Measurements from ENCODE around the gene RAD51B. TPM values are rescaled to one million over a fixed set of nuclear protein-coding genes. Genes with fewer than 3 reads are reported as not detected.

Gene RAD51B
- total and polyA plus RNA-seq, 2 experiments from 2014 or later, result 10.1 to 18.0 TPM

- Histone ChIP-seq H3K4me3 (no peak overlapping the region), H3K36me3 (replicated peaks; ENCODE audit: insufficient read depth, low read depth) (no peaks in the 10 kb centered on the region), H4K20me1 (ENCODE audit: insufficient read depth, poor library complexity, severe bottlenecking) (no peaks in the 10 kb centered on the region), H3K9me2 (replicated peaks; ENCODE audit: insufficient read depth) (no peaks in the 10 kb centered on the region), H3K27me3 (no peaks in the 10 kb centered on the region), H3K79me2 (no peaks in the 10 kb centered on the region), H3K27ac (no peak overlapping the region), H3K4me2 (no peak overlapping the region), H3K4me1 (ENCODE audit: insufficient read depth) (peaks cover 16% of the 10 kb centered on the region), H2AFZ (no peak overlapping the region), H3K9me3 (ENCODE audit: low read depth) (no peaks in the 10 kb centered on the region)
- WGBS (ENCODE audit: low lambda C conversion rate, missing lambda C conversion rate), result 78% methylated on average over 6 of the region's 6 CpGs
- DNase-seq (ENCODE audit: low spot score), result no peak
- TF ChIP-seq EZH2 (IDR thresholded peaks at IDR 0.05; ENCODE audit: borderline replicate concordance) (no peak), EZH2phosphoT487 (IDR thresholded peaks at IDR 0.05; ENCODE audit: low read depth, severe bottlenecking, unreplicated experiment) (no peak)
- TF ChIP-seq, protein P1, sequence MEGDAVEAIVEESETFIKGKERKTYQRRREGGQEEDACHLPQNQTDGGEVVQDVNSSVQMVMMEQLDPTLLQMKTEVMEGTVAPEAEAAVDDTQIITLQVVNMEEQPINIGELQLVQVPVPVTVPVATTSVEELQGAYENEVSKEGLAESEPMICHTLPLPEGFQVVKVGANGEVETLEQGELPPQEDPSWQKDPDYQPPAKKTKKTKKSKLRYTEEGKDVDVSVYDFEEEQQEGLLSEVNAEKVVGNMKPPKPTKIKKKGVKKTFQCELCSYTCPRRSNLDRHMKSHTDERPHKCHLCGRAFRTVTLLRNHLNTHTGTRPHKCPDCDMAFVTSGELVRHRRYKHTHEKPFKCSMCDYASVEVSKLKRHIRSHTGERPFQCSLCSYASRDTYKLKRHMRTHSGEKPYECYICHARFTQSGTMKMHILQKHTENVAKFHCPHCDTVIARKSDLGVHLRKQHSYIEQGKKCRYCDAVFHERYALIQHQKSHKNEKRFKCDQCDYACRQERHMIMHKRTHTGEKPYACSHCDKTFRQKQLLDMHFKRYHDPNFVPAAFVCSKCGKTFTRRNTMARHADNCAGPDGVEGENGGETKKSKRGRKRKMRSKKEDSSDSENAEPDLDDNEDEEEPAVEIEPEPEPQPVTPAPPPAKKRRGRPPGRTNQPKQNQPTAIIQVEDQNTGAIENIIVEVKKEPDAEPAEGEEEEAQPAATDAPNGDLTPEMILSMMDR (IDR thresholded peaks at IDR 0.05; ENCODE audit: poor library complexity), result no peak
These were observed 679.9 kb downstream of the RAD51B start for GRCh38 chr14:68499451-68499850.

DNA sequence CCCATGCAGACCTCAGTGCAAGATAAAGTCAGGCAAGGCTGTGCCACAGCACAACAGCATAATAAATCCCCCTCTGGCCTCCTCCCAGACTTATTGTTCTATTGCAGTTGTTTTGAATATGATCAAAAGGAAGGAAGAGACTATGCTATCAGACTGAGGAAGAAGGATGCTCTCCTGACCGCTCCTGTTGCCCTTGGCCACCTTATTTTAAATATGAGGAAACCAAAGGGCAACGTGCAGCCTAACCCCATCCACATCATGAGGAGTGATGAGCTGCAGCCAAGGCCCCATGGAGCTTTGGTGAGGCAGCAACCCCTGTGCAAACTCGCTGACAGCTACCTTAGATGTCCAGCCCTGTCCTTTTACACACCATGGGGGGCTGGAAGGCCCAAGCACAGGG lies 681.6 kb downstream of the RAD51B start:
- no peak overlapping the region for H3K4me2 ChIP-seq
- no peak for DNase-seq (ENCODE audit: low spot score)
- no peak overlapping the region for H3K27ac ChIP-seq
- no peak overlapping the region for H3K4me3 ChIP-seq
- H2AFZ ChIP-seq, result no peak overlapping the region
- no peaks in the 10 kb centered on the region for H3K27me3 ChIP-seq
- no peaks in the 10 kb centered on the region for H4K20me1 ChIP-seq (ENCODE audit: insufficient read depth, poor library complexity, severe bottlenecking)
- H3K9me2 ChIP-seq (replicated peaks; ENCODE audit: insufficient read depth), result no peaks in the 10 kb centered on the region
- TF ChIP-seq, protein P1 (IDR thresholded peaks at IDR 0.05; ENCODE audit: poor library complexity), result no peak
- no peak for TF ChIP-seq EZH2phosphoT487 (IDR thresholded peaks at IDR 0.05; ENCODE audit: low read depth, severe bottlenecking, unreplicated experiment)
- no peak for TF ChIP-seq EZH2 (IDR thresholded peaks at IDR 0.05; ENCODE audit: borderline replicate concordance)
- H3K4me1 ChIP-seq (ENCODE audit: insufficient read depth), result peaks cover 20% of the 10 kb centered on the region
- no peaks in the 10 kb centered on the region for H3K79me2 ChIP-seq
- H3K9me3 ChIP-seq (ENCODE audit: low read depth), result no peaks in the 10 kb centered on the region
- WGBS (ENCODE audit: low lambda C conversion rate, missing lambda C conversion rate), result 92% methylated on average over 3 of the region's 3 CpGs
- H3K36me3 ChIP-seq (replicated peaks; ENCODE audit: insufficient read depth, low read depth), result no peaks in the 10 kb centered on the region

- Histone ChIP-seq H2AFZ (no peak overlapping the region), H3K27me3 (no peaks in the 10 kb centered on the region), H4K20me1 (ENCODE audit: insufficient read depth, poor library complexity, severe bottlenecking) (no peaks in the 10 kb centered on the region), H3K9me2 (replicated peaks; ENCODE audit: insufficient read depth) (no peaks in the 10 kb centered on the region), H3K4me1 (ENCODE audit: insufficient read depth) (peaks cover 25% of the 10 kb centered on the region), H3K9me3 (ENCODE audit: low read depth) (no peaks in the 10 kb centered on the region), H3K79me2 (no peaks in the 10 kb centered on the region), H3K27ac (no peak overlapping the region), H3K4me3 (no peak overlapping the region), H3K36me3 (replicated peaks; ENCODE audit: insufficient read depth, low read depth) (no peaks in the 10 kb centered on the region), H3K4me2 (no peak overlapping the region)
- no peak for TF ChIP-seq EZH2phosphoT487 (IDR thresholded peaks at IDR 0.05; ENCODE audit: low read depth, severe bottlenecking, unreplicated experiment)
- TF ChIP-seq, protein P1 (IDR thresholded peaks at IDR 0.05; ENCODE audit: poor library complexity), result no peak
- no peak for TF ChIP-seq EZH2 (IDR thresholded peaks at IDR 0.05; ENCODE audit: borderline replicate concordance)
- 90% methylated on average over 9 of the region's 9 CpGs for WGBS (ENCODE audit: low lambda C conversion rate, missing lambda C conversion rate)
- DNase-seq (ENCODE audit: low spot score), result no peak
These were observed 682.1 kb downstream of the RAD51B start for GRCh38 chr14:68501614-68502052.

- no peak for DNase-seq (ENCODE audit: low spot score)
- Histone ChIP-seq H3K9me3 (ENCODE audit: low read depth) (no peaks in the 10 kb centered on the region), H3K4me3 (no peak overlapping the region), H3K27ac (no peak overlapping the region), H3K4me1 (ENCODE audit: insufficient read depth) (peaks cover 31% of the 10 kb centered on the region), H3K36me3 (replicated peaks; ENCODE audit: insufficient read depth, low read depth) (no peaks in the 10 kb centered on the region), H3K27me3 (no peaks in the 10 kb centered on the region), H3K79me2 (no peaks in the 10 kb centered on the region), H3K4me2 (no peak overlapping the region), H3K9me2 (replicated peaks; ENCODE audit: insufficient read depth) (no peaks in the 10 kb centered on the region), H2AFZ (no peak overlapping the region), H4K20me1 (ENCODE audit: insufficient read depth, poor library complexity, severe bottlenecking) (no peaks in the 10 kb centered on the region)
- TF ChIP-seq EZH2 (IDR thresholded peaks at IDR 0.05; ENCODE audit: borderline replicate concordance) (no peak), EZH2phosphoT487 (IDR thresholded peaks at IDR 0.05; ENCODE audit: low read depth, severe bottlenecking, unreplicated experiment) (no peak)
- WGBS (ENCODE audit: low lambda C conversion rate, missing lambda C conversion rate), result 88% methylated on average over 8 of the region's 8 CpGs
These were observed 682.7 kb downstream of the RAD51B start for GRCh38 chr14:68502230-68502629.

Data from hepatocyte (in vitro differentiated cells).